Activated CD8-positive, alpha-beta T cell treated with anti-CD3 and anti-CD28 coated beads for 36 hours (primary cell): ENCODE results near the gene HTR6. TPM values are rescaled to one million over a fixed set of nuclear protein-coding genes. Genes with fewer than 3 reads are reported as not detected.
A peak's percentile ranks its signal among the peaks of the same experiment; 100 is the strongest.

Experiments used
- ATAC-seq: fragments of 200-7000 bp; cut with Tn5 transposase; one replicate; pipeline ENCODE4 v1.10.0; 2021; ENCODE audit warnings: mild to moderate bottlenecking, moderate library complexity
- CTCF ChIA-PET: fragments of 350-600 bp; sonication (Branson Sonifier 250); formaldehyde crosslinking; loops from one replicate; lab custom pipeline; 2021; ENCODE audit warnings: antibody characterized with exemption; lab: Charles Lee
- POLR2A ChIA-PET: fragments of 350-600 bp; sonication (Branson Sonifier 250); formaldehyde crosslinking; loops from one replicate; lab custom pipeline; 2021; ENCODE audit warnings: antibody characterized with exemption; lab: Charles Lee
- DNase-seq: peaks from one replicate; pipeline ENCODE4 v3.0.0-alpha.2; 2020
- H3K27ac Mint-ChIP-seq: one replicate; pipeline ENCODE4 v1.8.0; 2021; ENCODE audit warnings: mild to moderate bottlenecking, mixed read lengths
- H3K27me3 Mint-ChIP-seq: one replicate; pipeline ENCODE4 v1.8.0; 2021; ENCODE audit warnings: mixed read lengths
- H3K36me3 Mint-ChIP-seq: one replicate; pipeline ENCODE4 v1.8.0; 2021; ENCODE audit warnings: low read depth, mixed read lengths
- H3K4me1 Mint-ChIP-seq: one replicate; pipeline ENCODE4 v1.8.0; 2021; ENCODE audit warnings: low read depth, mixed read lengths
- H3K4me3 Mint-ChIP-seq: one replicate; pipeline ENCODE4 v1.8.0; 2021; ENCODE audit warnings: mild to moderate bottlenecking, moderate library complexity, mixed read lengths
- H3K9me3 Mint-ChIP-seq: one replicate; pipeline ENCODE4 v1.8.0; 2021; ENCODE audit warnings: mixed read lengths
- CTCF ChIP-seq: fragments of 200-600 bp; IDR thresholded peaks from one replicate; pipeline ENCODE4 v1.8.0; 2022; ENCODE audit warnings: antibody characterized with exemption, mild to moderate bottlenecking
- intact Hi-C: fragments of 100-400 bp; cut with micrococcal nuclease; formaldehyde crosslinking; loops from one replicate; pipeline ENCODE4 v1.10.0; 2022
- total RNA-seq, 2 experiments: library from RNA; stranded (reverse); gene quantifications; one replicate each; pipeline ENCODE4 v1.2.3, GENCODE V29; 2021

Gene HTR6
- total RNA-seq = not detected

- H3K27me3 Mint-ChIP-seq = peaks cover 28% of the 10 kb centered on the region
- peak within 1 kb of the TSS; percentile 41 for H3K4me3 Mint-ChIP-seq
- ChIA-PET POLR2A (no interaction called here), CTCF (interaction anchor here (1.2 to 2.9 kb wide), 3 partner anchors 11 to 82 kb away, joined by 3 to 26 read pairs (median 5); no protein-coding TSS in a partner anchor)
- no peaks in the 10 kb centered on the region for H3K36me3 Mint-ChIP-seq
- no peak within 1 kb of the TSS for H3K27ac Mint-ChIP-seq
- H3K9me3 Mint-ChIP-seq = no peaks in the 10 kb centered on the region
- no peak for DNase-seq
- ATAC-seq = no peak
- intact Hi-C loops = no loop called here
- H3K4me1 Mint-ChIP-seq = peaks cover 15% of the 10 kb centered on the region
- no peak for TF ChIP-seq CTCF
Measured at GRCh38 chr1:19664453-19665185, at the start of gene HTR6. Gene HTR6, plus strand, starts transcription at chr1:19664875. Its CDS starts 879 bp downstream, at chr1:19665754.

- intact Hi-C loops = no loop called here
- Mint-ChIP-seq H3K4me1 (peaks cover 18% of the 10 kb centered on the region), H3K27ac (no peak overlapping the region), H3K36me3 (peaks cover 5% of the 10 kb centered on the region), H3K27me3 (no peaks in the 10 kb centered on the region), H3K9me3 (no peaks in the 10 kb centered on the region), H3K4me3 (no peak overlapping the region)
- CTCF ChIA-PET = no interaction called here
- DNase-seq (no peak), ATAC-seq (no peak)
- no peak for TF ChIP-seq CTCF
- POLR2A ChIA-PET = interaction anchor here (0.7 to 1.8 kb wide), 2 partner anchors 18 to 155 kb away, joined by 4 to 5 read pairs; a partner anchor contains a TSS
Measured at GRCh38 chr1:19615438-19615837, 49.2 kb upstream of the HTR6 start.

- ChIA-PET CTCF (interaction anchor here (0.8 to 1.7 kb wide), 4 partner anchors 32 to 271 kb away, joined by 3 to 5 read pairs (median 4); no protein-coding TSS in a partner anchor), POLR2A (no interaction called here)
- intact Hi-C loops = no loop called here
- Mint-ChIP-seq H3K4me3 (no peak overlapping the region), H3K4me1 (peaks cover 16% of the 10 kb centered on the region), H3K27ac (no peak overlapping the region), H3K9me3 (no peaks in the 10 kb centered on the region), H3K27me3 (no peaks in the 10 kb centered on the region), H3K36me3 (peaks cover 5% of the 10 kb centered on the region)
- no peak for TF ChIP-seq CTCF
- ATAC-seq (peak; percentile 42), DNase-seq (no peak)
Measured at GRCh38 chr1:19616489-19616888, 48.2 kb upstream of the HTR6 start.

- Mint-ChIP-seq H3K9me3 (no peaks in the 10 kb centered on the region), H3K4me3 (no peak overlapping the region), H3K27ac (no peak overlapping the region), H3K4me1 (peaks cover 17% of the 10 kb centered on the region), H3K27me3 (no peaks in the 10 kb centered on the region), H3K36me3 (peaks cover 6% of the 10 kb centered on the region)
- POLR2A ChIA-PET = interaction anchor here (1.2 to 1.5 kb wide), 2 partner anchors 19 to 26 kb away, joined by 3 to 5 read pairs; no protein-coding TSS in a partner anchor
- no peak for TF ChIP-seq CTCF
- DNase-seq (no peak), ATAC-seq (no peak)
- intact Hi-C loops = no loop called here
- CTCF ChIA-PET = interaction anchor here (1.1 to 1.7 kb wide), 4 partner anchors 10 to 272 kb away, joined by 3 to 5 read pairs (median 4); no protein-coding TSS in a partner anchor
Measured at GRCh38 chr1:19617376-19617775, 47.3 kb upstream of the HTR6 start.

- DNase-seq = no peak
- ChIA-PET CTCF (interaction anchor here (0.9 to 1.7 kb wide), 3 partner anchors 21 to 273 kb away, joined by 3 to 4 read pairs (median 3); no protein-coding TSS in a partner anchor), POLR2A (interaction anchor here (1.2 to 1.5 kb wide), 3 partner anchors 20 to 25 kb away, joined by 3 to 5 read pairs (median 4); a partner anchor contains a TSS)
- H3K9me3 Mint-ChIP-seq = no peaks in the 10 kb centered on the region
- intact Hi-C loops = no loop called here
- H3K4me1 Mint-ChIP-seq = peaks cover 14% of the 10 kb centered on the region
- H3K27ac Mint-ChIP-seq = no peak overlapping the region
- no peak overlapping the region for H3K4me3 Mint-ChIP-seq
- no peak for TF ChIP-seq CTCF
- peaks cover 10% of the 10 kb centered on the region for H3K36me3 Mint-ChIP-seq
- ATAC-seq = no peak
- no peaks in the 10 kb centered on the region for H3K27me3 Mint-ChIP-seq
Measured at GRCh38 chr1:19618428-19618827, 46.2 kb upstream of the HTR6 start.
